RWPE1 (cell line): ENCODE data around the gene FOCAD.

Experiments
- CTCF ChIA-PET: fragments of 350-600 bp; sonication (Branson Sonifier 250); formaldehyde crosslinking; extraction: SDS; loops from one replicate; lab custom pipeline; 2021; lab: Yijun Ruan, JAX
- POLR2A ChIA-PET: fragments of 400-600 bp; formaldehyde crosslinking; extraction: SDS; loops from one replicate; lab custom pipeline; 2020; ENCODE audit warnings: antibody characterized with exemption; ENCODE audit not compliant: low non-redundant PET; lab: Yijun Ruan, JAX
- DNase-seq: peaks from one replicate; pipeline ENCODE4 v3.0.0; 2012; ENCODE audit warnings: low spot score
- H3K27ac ChIP-seq: fragments of 450-650 bp; 2 replicates; pipeline ENCODE4 v1.5.1; 2017
- CTCF ChIP-seq: fragments of 450-650 bp; conservative IDR thresholded peaks from 2 replicates; pipeline ENCODE4 v1.5.1; 2017; ENCODE audit warnings: low read depth, mild to moderate bottlenecking

The FOCAD gene

GRCh38 chr9:20775683-20776082, 91.6 kb downstream of the FOCAD start:
- DNase-seq: no peak
- ChIA-PET CTCF (no interaction called here), POLR2A (no interaction called here)
- no peak overlapping the region for H3K27ac ChIP-seq
- no peak for TF ChIP-seq CTCF

- ChIA-PET CTCF (no interaction called here), POLR2A (no interaction called here)
- H3K27ac ChIP-seq: no peak overlapping the region
- no peak for TF ChIP-seq CTCF
- no peak for DNase-seq
These were observed 97.0 kb downstream of the FOCAD start for GRCh38 chr9:20781092-20781491.

- DNase-seq: no peak
- CTCF ChIA-PET: interaction anchor here (0.6 kb wide), 1 partner anchor 56 kb away, joined by 4 read pairs; no protein-coding TSS in a partner anchor
- no peak for TF ChIP-seq CTCF
- POLR2A ChIA-PET: no interaction called here
- H3K27ac ChIP-seq: no peak overlapping the region
These were observed 98.2 kb downstream of the FOCAD start for GRCh38 chr9:20782289-20782688.

- no peak for DNase-seq
- POLR2A ChIA-PET: no interaction called here
- CTCF ChIA-PET: interaction anchor here (0.6 kb wide), 1 partner anchor 57 kb away, joined by 4 read pairs; no protein-coding TSS in a partner anchor
- H3K27ac ChIP-seq: no peak overlapping the region
- no peak for TF ChIP-seq CTCF
These were observed 99.3 kb downstream of the FOCAD start for GRCh38 chr9:20783057-20784038.

- H3K27ac ChIP-seq: no peak overlapping the region
- no peak for DNase-seq
- no peak for TF ChIP-seq CTCF
- ChIA-PET CTCF (no interaction called here), POLR2A (no interaction called here)
These were observed 100.1 kb downstream of the FOCAD start for GRCh38 chr9:20784196-20784595.

- ChIA-PET POLR2A (no interaction called here), CTCF (interaction anchor here (0.6 kb wide), 1 partner anchor 1069 kb away, joined by 3 read pairs; no protein-coding TSS in a partner anchor)
- TF ChIP-seq CTCF: no peak
- no peak overlapping the region for H3K27ac ChIP-seq
- DNase-seq: no peak
These were observed 102.7 kb downstream of the FOCAD start for GRCh38 chr9:20786807-20787206.
